GM21529 (cell line): Measurements from ENCODE around the gene IQSEC1.

Experiments used
- ATAC-seq: cut with Tn5 transposase; IDR thresholded peaks from one replicate; pipeline ENCODE4 v1.9.1; 2021; ENCODE audit not compliant: unreplicated experiment

The IQSEC1 gene

DNA sequence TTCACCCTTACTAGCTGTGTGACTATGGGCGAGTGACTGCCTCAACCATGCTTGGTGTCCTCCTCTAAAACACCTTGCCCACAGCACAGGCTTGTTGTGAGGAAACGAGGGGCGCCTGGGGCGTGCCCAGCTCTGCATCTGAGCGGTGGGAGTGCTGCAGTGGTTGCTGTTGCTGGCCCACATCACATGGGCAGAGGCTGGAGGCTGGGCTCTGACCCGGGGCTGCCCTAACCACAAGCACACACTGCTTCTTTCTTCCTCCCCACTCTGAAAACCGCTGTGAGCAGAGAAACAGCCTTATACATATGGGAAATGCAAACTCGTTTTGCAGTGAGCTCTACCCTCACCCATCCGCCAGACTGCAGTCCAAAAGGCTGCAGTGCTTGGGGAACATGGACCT is 157.1 kb downstream of the IQSEC1 start:
- ATAC-seq, result peak; percentile 54

- no peak for ATAC-seq
Observed at GRCh38 chr3:12914088-12914487, 159.1 kb downstream of the IQSEC1 start.

- ATAC-seq, result no peak
Observed at GRCh38 chr3:12911881-12912415, 161.3 kb downstream of the IQSEC1 start.

GRCh38 chr3:12910356-12911099 is 162.7 kb downstream of the IQSEC1 start:
- ATAC-seq, result no peak

- ATAC-seq, result no peak
Observed at GRCh38 chr3:12909710-12910109, 163.5 kb downstream of the IQSEC1 start.

DNA sequence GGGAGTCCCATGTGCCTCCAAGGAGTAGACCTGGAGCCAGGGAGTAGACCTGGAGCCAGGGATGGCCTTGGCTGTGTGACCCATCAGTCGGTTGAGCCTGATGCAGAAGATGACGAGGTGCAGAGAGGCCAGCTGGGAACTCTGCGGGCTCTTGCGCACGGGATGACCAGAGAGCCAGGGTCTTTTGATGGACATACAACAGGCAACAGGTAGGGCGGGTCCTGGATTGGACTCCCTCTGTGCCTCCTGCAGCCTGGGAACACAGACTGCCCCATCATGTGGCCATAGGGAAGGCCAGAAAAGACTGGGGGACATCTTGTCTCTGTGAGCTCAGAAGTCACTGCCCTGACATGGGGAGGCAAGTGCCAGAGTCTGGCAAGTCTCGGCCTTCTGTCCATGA is 164.4 kb downstream of the IQSEC1 start:
- ATAC-seq, result no peak

GRCh38 chr3:12908136-12908730 is 165.0 kb downstream of the IQSEC1 start:
- ATAC-seq, result no peak

DNA sequence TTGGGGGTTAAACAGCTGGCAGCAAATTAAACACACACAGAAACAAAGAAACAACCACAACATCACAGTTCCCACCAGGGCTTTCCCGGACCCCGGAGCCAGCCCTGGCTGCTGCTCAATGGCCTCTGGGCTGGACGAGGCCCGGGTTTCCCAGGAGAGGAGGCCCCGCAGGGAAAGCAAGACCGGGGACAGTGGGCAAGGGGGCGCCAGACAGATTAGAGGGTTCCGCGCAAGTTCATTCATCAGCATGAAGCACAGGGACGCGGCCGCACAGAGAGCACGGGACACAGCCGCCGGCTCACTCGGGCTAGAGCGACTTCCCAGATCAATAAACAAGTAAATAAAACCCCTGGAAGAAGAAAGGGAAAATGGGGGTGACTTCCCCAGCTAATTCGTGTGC is 165.5 kb downstream of the IQSEC1 start:
- ATAC-seq, result no peak

GRCh38 chr3:12907296-12907695 is 165.9 kb downstream of the IQSEC1 start:
- no peak for ATAC-seq

- no peak for ATAC-seq
Observed at GRCh38 chr3:12906916-12907290, 166.3 kb downstream of the IQSEC1 start.

GRCh38 chr3:12906141-12906915 is 166.9 kb downstream of the IQSEC1 start:
- no peak for ATAC-seq

GRCh38 chr3:12905316-12906071 is 167.7 kb downstream of the IQSEC1 start:
- no peak for ATAC-seq

GRCh38 chr3:12904951-12905315 is 168.3 kb downstream of the IQSEC1 start:
- ATAC-seq, result no peak

- ATAC-seq, result no peak
Observed at GRCh38 chr3:12903881-12904280, 169.3 kb downstream of the IQSEC1 start.

- ATAC-seq, result no peak
Observed at GRCh38 chr3:12903000-12903800, 170.0 kb downstream of the IQSEC1 start.

DNA sequence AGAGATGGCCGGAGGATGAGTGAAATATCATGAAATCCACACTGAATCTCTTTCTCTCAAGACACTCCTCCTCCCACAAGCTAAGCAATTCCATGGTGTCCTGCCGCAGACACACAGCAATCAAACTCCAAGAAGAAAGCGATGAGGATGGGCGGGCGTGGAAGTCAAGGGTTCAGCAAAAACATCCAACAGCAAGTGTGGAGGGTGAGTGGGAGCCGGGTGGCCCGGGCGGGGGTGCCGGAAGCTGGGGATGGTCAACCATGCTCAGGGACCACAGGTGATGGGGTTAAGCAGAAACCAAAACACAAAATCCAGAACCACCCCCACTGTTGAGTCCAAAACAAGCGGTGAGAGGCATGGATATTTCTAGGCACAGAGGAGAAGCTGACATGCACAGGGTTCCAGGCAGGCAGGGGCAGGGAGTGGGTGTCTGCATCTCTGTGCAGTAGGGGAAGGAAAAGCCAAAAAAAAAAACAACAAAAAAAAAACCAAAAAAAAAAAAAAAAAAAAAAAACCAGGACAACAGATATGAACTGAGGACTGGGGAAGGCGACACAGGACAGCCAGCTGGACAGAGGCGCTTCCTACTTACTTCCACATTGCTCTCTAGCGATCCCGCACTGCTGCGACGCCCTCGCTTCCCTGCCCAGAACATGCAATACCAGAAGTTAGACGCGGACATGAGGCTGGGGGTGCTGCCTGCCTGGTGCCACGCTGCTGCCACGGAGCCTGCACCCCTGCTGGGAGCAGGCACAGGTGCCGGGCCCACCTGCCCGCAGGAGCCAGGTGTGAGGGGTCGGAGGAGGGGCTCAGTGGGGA is 170.8 kb downstream of the IQSEC1 start:
- ATAC-seq, result no peak

DNA sequence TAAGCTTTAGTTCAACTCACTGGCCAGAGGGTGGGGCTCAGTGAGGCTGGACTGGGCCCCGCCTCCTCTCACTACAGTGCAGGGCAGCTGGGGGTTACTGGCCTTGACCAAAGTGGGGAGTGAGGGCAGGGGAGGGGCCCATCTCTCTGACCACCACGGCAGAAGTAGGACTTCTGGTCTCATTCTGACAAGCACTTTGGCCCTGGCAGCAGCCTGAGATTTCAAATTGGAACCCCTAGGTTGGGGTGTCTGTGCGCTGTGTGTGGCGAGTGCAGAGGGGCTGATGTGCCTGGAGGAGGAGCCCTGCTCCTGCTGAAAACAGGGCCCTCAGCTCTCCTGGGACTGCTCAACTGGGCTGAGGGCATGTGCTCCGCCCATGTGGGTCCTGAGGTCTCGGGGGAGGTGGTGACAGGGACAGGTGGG is 171.6 kb downstream of the IQSEC1 start:
- no peak for ATAC-seq

DNA sequence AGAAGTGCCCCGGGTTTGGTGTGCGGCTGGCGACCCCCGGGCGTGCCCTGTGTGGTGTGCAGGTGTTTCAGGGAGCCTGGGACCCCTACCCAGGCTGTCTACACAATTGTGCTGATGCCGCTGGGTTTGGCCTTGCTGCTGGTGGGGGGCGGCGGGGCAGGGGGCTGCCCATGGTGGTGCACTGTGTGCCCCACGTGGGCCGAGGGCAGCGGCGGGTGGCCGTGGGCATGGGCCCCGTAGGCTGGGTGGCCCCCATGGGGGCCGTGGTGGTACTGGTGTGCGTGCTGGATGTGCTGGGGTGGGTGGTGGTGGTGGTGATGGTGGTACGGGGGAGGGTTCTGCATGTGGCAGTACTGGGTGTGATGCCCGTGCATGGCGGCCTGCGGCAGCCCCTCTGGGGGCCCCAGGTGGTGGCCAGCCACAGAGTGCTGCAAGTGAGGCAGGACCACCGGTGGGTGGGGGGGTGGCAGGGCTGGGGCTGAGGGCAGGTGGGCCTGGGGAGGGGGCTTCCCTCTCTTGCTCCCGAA is 172.3 kb downstream of the IQSEC1 start:
- ATAC-seq, result no peak
